ENCODE data around the gene MRFAP1. TPM values are rescaled to one million over a fixed set of nuclear protein-coding genes. Genes with fewer than 3 reads are reported as not detected.

Gene MRFAP1
- total RNA-seq, 6 experiments from 2014 or later: 332 to 418 (median 364) TPM

GRCh38 chr4:6618386-6619115, 21.9 kb upstream of the MRFAP1 start:
- H3K27ac Mint-ChIP-seq: no peak overlapping the region
- no peak overlapping the region for H3K4me3 Mint-ChIP-seq
- H3K9me3 Mint-ChIP-seq: no peaks in the 10 kb centered on the region
- H3K27me3 Mint-ChIP-seq (ENCODE audit: insufficient read depth): no peaks in the 10 kb centered on the region
- no peak for DNase-seq
- no peak for TF ChIP-seq CTCF (IDR thresholded peaks at IDR 0.05)
- H3K4me1 Mint-ChIP-seq (ENCODE audit: low read depth): no peaks in the 10 kb centered on the region
- H3K36me3 Mint-ChIP-seq (ENCODE audit: low read depth): peaks cover 21% of the 10 kb centered on the region

- no peak overlapping the region for H3K27ac Mint-ChIP-seq
- H3K36me3 Mint-ChIP-seq (ENCODE audit: low read depth): peaks cover 21% of the 10 kb centered on the region
- H3K4me3 Mint-ChIP-seq: no peak overlapping the region
- no peak for DNase-seq
- H3K4me1 Mint-ChIP-seq (ENCODE audit: low read depth): no peaks in the 10 kb centered on the region
- H3K9me3 Mint-ChIP-seq: no peaks in the 10 kb centered on the region
- TF ChIP-seq CTCF (IDR thresholded peaks at IDR 0.05): no peak
- no peaks in the 10 kb centered on the region for H3K27me3 Mint-ChIP-seq (ENCODE audit: insufficient read depth)
These were observed 21.4 kb upstream of the MRFAP1 start for GRCh38 chr4:6619116-6619465.

GRCh38 chr4:6619466-6620255, 20.8 kb upstream of the MRFAP1 start:
- Mint-ChIP-seq H3K27me3 (ENCODE audit: insufficient read depth) (no peaks in the 10 kb centered on the region), H3K4me3 (no peak overlapping the region), H3K9me3 (no peaks in the 10 kb centered on the region), H3K4me1 (ENCODE audit: low read depth) (no peaks in the 10 kb centered on the region), H3K36me3 (ENCODE audit: low read depth) (peaks cover 21% of the 10 kb centered on the region), H3K27ac (no peak overlapping the region)
- DNase-seq: no peak
- TF ChIP-seq CTCF (IDR thresholded peaks at IDR 0.05): no peak

GRCh38 chr4:6620296-6620695, 20.2 kb upstream of the MRFAP1 start:
- DNase-seq: no peak
- Mint-ChIP-seq H3K27me3 (ENCODE audit: insufficient read depth) (peaks cover 2% of the 10 kb centered on the region; the same call in 1 of the 2 replicates), H3K4me3 (no peak overlapping the region)

More at GRCh38 chr4:6620296-6620695, 20.2 kb upstream of the MRFAP1 start:
- TF ChIP-seq CTCF (IDR thresholded peaks at IDR 0.05): no peak
- Mint-ChIP-seq H3K36me3 (ENCODE audit: low read depth) (peaks cover 21% of the 10 kb centered on the region), H3K4me1 (ENCODE audit: low read depth) (no peaks in the 10 kb centered on the region), H3K9me3 (no peaks in the 10 kb centered on the region), H3K27ac (no peak overlapping the region)

All from HFFc6 (cell line).